Measurements from ENCODE around the gene ZC3H4. TPM values are rescaled to one million over a fixed set of nuclear protein-coding genes. Genes with fewer than 3 reads are reported as not detected.
A peak's percentile ranks its signal among the peaks of the same experiment; 100 is the strongest.

The ZC3H4 gene
- total and polyA plus RNA-seq, 9 of the 15 experiments (the other 6 are each of a cell fraction or from before 2014, with no cell fraction given) = 2.2 to 75.6 (median 18.3) TPM

DNA sequence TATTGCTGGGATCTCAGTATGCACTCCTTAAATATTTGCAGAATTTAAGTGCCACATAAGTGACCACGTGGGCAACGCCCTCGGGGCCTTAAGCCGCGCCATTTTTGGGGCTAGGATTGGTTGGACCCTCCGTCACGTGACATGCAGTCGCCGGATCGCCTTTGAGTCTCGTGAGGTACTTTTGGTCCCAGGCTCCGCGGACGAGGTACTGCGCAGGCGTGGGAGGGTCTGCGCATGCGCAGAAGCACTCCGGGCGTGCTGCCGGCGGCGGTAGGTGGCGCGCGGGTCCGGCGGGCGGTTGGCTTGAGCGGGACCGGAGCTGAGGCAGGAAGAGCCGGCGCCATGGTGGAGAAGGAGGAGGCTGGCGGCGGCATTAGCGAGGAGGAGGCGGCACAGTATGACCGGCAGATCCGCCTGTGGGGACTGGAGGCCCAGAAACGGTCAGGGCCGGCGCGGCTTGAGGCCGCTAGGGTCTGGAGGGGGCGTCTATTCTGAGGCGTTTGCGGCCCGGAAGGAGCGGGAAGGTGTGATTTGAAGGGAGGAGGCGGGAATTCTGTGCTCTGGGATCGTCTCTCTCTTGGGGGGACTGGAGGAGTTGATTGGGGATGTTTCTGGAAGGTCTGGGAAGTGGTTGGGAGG lies 17.1 kb upstream of the ZC3H4 start, which contains the start of gene SAE1 (continued):
- TF ChIP-seq, protein P1, sequence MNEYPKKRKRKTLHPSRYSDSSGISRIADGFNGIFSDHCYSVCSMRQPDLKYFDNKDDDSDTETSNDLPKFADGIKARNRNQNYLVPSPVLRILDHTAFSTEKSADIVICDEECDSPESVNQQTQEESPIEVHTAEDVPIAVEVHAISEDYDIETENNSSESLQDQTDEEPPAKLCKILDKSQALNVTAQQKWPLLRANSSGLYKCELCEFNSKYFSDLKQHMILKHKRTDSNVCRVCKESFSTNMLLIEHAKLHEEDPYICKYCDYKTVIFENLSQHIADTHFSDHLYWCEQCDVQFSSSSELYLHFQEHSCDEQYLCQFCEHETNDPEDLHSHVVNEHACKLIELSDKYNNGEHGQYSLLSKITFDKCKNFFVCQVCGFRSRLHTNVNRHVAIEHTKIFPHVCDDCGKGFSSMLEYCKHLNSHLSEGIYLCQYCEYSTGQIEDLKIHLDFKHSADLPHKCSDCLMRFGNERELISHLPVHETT (CRISPR knock-in tag; conservative IDR thresholded peaks at IDR 0.05 in 1 of 2, IDR thresholded peaks at IDR 0.05 in 1 of 2) = peak in 1 of 2 experiments; percentile 80; a peak in 2 of 4 replicates
- no peak for TF ChIP-seq STAG1 (CRISPR knock-in tag; IDR thresholded peaks at IDR 0.05; ENCODE audit: borderline replicate concordance)
- TF ChIP-seq CBFA2T2 (conservative IDR thresholded peaks at IDR 0.05) = peak; percentile 97
- TF ChIP-seq POLR2B (IDR thresholded peaks at IDR 0.05; ENCODE audit: low read depth, partially characterized antibody) = peak; percentile 97
- no peak for TF ChIP-seq NFE2 (IDR thresholded peaks at IDR 0.05; ENCODE audit: low read depth)
- TF ChIP-seq, protein P2, sequence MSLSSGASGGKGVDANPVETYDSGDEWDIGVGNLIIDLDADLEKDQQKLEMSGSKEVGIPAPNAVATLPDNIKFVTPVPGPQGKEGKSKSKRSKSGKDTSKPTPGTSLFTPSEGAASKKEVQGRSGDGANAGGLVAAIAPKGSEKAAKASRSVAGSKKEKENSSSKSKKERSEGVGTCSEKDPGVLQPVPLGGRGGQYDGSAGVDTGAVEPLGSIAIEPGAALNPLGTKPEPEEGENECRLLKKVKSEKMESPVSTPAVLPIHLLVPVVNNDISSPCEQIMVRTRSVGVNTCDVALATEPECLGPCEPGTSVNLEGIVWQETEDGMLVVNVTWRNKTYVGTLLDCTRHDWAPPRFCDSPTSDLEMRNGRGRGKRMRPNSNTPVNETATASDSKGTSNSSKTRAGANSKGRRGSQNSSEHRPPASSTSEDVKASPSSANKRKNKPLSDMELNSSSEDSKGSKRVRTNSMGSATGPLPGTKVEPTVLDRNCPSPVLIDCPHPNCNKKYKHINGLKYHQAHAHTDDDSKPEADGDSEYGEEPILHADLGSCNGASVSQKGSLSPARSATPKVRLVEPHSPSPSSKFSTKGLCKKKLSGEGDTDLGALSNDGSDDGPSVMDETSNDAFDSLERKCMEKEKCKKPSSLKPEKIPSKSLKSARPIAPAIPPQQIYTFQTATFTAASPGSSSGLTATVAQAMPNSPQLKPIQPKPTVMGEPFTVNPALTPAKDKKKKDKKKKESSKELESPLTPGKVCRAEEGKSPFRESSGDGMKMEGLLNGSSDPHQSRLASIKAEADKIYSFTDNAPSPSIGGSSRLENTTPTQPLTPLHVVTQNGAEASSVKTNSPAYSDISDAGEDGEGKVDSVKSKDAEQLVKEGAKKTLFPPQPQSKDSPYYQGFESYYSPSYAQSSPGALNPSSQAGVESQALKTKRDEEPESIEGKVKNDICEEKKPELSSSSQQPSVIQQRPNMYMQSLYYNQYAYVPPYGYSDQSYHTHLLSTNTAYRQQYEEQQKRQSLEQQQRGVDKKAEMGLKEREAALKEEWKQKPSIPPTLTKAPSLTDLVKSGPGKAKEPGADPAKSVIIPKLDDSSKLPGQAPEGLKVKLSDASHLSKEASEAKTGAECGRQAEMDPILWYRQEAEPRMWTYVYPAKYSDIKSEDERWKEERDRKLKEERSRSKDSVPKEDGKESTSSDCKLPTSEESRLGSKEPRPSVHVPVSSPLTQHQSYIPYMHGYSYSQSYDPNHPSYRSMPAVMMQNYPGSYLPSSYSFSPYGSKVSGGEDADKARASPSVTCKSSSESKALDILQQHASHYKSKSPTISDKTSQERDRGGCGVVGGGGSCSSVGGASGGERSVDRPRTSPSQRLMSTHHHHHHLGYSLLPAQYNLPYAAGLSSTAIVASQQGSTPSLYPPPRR (CRISPR knock-in tag; IDR thresholded peaks at IDR 0.05; ENCODE audit: borderline replicate concordance) = 0 out of 2 replicates have a peak, but pooled peaks have one; percentile 71
- TF ChIP-seq PPARD (CRISPR knock-in tag; IDR thresholded peaks at IDR 0.05) = no peak
- no peak for TF ChIP-seq PTTG1 (tag; IDR thresholded peaks at IDR 0.05; ENCODE audit: low read depth)
- no peak for TF ChIP-seq KLF16 (IDR thresholded peaks at IDR 0.05)
- no peak for TF ChIP-seq HDAC3 (IDR thresholded peaks at IDR 0.05; ENCODE audit: borderline replicate concordance, partially characterized antibody)
- peak; percentile 68; the same call in 1 of the 2 replicates for TF ChIP-seq ZNF311 (CRISPR knock-in tag; IDR thresholded peaks at IDR 0.05)
- no peak for TF ChIP-seq STAT5B (CRISPR knock-in tag; IDR thresholded peaks at IDR 0.05)
